HG03571 (cell line): ENCODE data around the gene UCHL3.
A peak's percentile ranks its signal among the peaks of the same experiment; 100 is the strongest.

ENCODE experiments used
- ATAC-seq: cut with Tn5 transposase; IDR thresholded peaks from one replicate; pipeline ENCODE4 v1.9.1; 2021; ENCODE audit not compliant: unreplicated experiment

The UCHL3 gene

GRCh38 chr13:75620020-75620419 lies 70.4 kb downstream of the UCHL3 start:
- ATAC-seq, result no peak

GRCh38 chr13:75621147-75621546 lies 71.6 kb downstream of the UCHL3 start:
- no peak for ATAC-seq

GRCh38 chr13:75628801-75629200 lies 79.2 kb downstream of the UCHL3 start:
- ATAC-seq, result no peak

GRCh38 chr13:75633285-75633684 lies 83.7 kb downstream of the UCHL3 start:
- no peak for ATAC-seq

- ATAC-seq, result no peak
Measured at GRCh38 chr13:75635101-75635827, 85.7 kb downstream of the UCHL3 start.

- peak; percentile 60 for ATAC-seq
Measured at GRCh38 chr13:75635828-75636435, 86.3 kb downstream of the UCHL3 start, which contains the start of gene LMO7. Gene LMO7 (plus strand): TSS chr13:75636330. CDS start chr13:75636658, 328 bp downstream.

- peak; percentile 40 for ATAC-seq
Measured at GRCh38 chr13:75636436-75637180, 87.0 kb downstream of the UCHL3 start.

GRCh38 chr13:75637181-75637750 lies 87.7 kb downstream of the UCHL3 start:
- ATAC-seq, result no peak

GRCh38 chr13:75639454-75639853 lies 89.9 kb downstream of the UCHL3 start:
- ATAC-seq, result no peak

GRCh38 chr13:75641026-75641425 lies 91.4 kb downstream of the UCHL3 start:
- no peak for ATAC-seq

GRCh38 chr13:75643182-75643581 lies 93.6 kb downstream of the UCHL3 start:
- no peak for ATAC-seq

GRCh38 chr13:75643693-75644092 lies 94.1 kb downstream of the UCHL3 start:
- no peak for ATAC-seq

- no peak for ATAC-seq
Measured at GRCh38 chr13:75645141-75645540, 95.5 kb downstream of the UCHL3 start.

- ATAC-seq, result peak; percentile 80
Measured at GRCh38 chr13:75647126-75647784, 97.7 kb downstream of the UCHL3 start.

GRCh38 chr13:75648446-75648845 lies 98.9 kb downstream of the UCHL3 start:
- no peak for ATAC-seq

GRCh38 chr13:75651013-75651412 lies 101.4 kb downstream of the UCHL3 start:
- ATAC-seq, result no peak

GRCh38 chr13:75652726-75653125 lies 103.1 kb downstream of the UCHL3 start:
- ATAC-seq, result no peak
